Loucy (cell line): Measurements from ENCODE around the gene LENG8.

Source experiments
- H2AFZ ChIP-seq: fragments of 200-600 bp; sonication (generic); 2 replicates; pipeline ENCODE4 v1.6.0; 2016; ENCODE audit warnings: antibody characterized with exemption, mild to moderate bottlenecking, low read length, moderate library complexity
- H3F3A ChIP-seq: fragments of 200-600 bp; 2 replicates; pipeline ENCODE4 v1.6.0; 2016; ENCODE audit warnings: antibody characterized with exemption, low read depth, mild to moderate bottlenecking
- H3K27me3 ChIP-seq: fragments of 200-600 bp; sonication (generic); 2 replicates; pipeline ENCODE4 v1.6.1; 2014; ENCODE audit warnings: low read length, mild to moderate bottlenecking; ENCODE audit not compliant: insufficient read depth, poor library complexity, severe bottlenecking
- H3K36me3 ChIP-seq: fragments of 200-600 bp; sonication (generic); 2 replicates; pipeline ENCODE4 v1.6.1; 2016; ENCODE audit warnings: low read length; ENCODE audit not compliant: insufficient read depth
- H3K4me1 ChIP-seq: fragments of 200-600 bp; sonication (generic); 2 replicates; pipeline ENCODE4 v1.5.1; 2014; ENCODE audit warnings: low read length, mild to moderate bottlenecking; ENCODE audit not compliant: insufficient read depth, poor library complexity, severe bottlenecking
- H3K4me2 ChIP-seq: fragments of 200-600 bp; sonication (generic); 2 replicates; pipeline ENCODE4 v1.6.0; 2014; ENCODE audit warnings: antibody characterized with exemption, low read length, low read depth, mild to moderate bottlenecking; ENCODE audit not compliant: poor library complexity, severe bottlenecking
- H3K4me3 ChIP-seq: fragments of 200-600 bp; sonication (generic); 2 replicates; pipeline ENCODE4 v1.5.1; 2014; ENCODE audit warnings: low read length, mild to moderate bottlenecking, mixed read lengths; ENCODE audit not compliant: poor library complexity, severe bottlenecking
- H3K79me2 ChIP-seq: fragments of 200-600 bp; sonication (generic); 2 replicates; pipeline ENCODE4 v1.6.1; 2014; ENCODE audit warnings: low read length; ENCODE audit not compliant: insufficient read depth
- H3K9ac ChIP-seq: fragments of 200-600 bp; sonication (generic); 2 replicates; pipeline ENCODE4 v1.6.0; 2014; ENCODE audit warnings: mild to moderate bottlenecking, low read depth, low read length, moderate library complexity; ENCODE audit not compliant: poor library complexity, severe bottlenecking
- H3K9me2 ChIP-seq: fragments of 200-600 bp; sonication (generic); replicated peaks from 2 replicates; pipeline ENCODE4 v1.6.1; 2016; ENCODE audit warnings: low read depth, low read length, mixed read lengths
- H3K9me3 ChIP-seq: fragments of 200-600 bp; sonication (generic); 2 replicates; pipeline ENCODE4 v1.6.1; 2014; ENCODE audit warnings: mild to moderate bottlenecking, antibody characterized with exemption, low read length, low read depth; ENCODE audit not compliant: insufficient read depth
- H4K20me1 ChIP-seq: fragments of 200-600 bp; sonication (generic); 2 replicates; pipeline ENCODE4 v1.6.0; 2014; ENCODE audit warnings: antibody characterized with exemption, low read length, mild to moderate bottlenecking; ENCODE audit not compliant: insufficient read depth, poor library complexity, severe bottlenecking
- CTCF ChIP-seq: fragments of 200-600 bp; sonication (generic); conservative IDR thresholded peaks from 2 replicates; pipeline ENCODE4 v1.5.1; 2014; ENCODE audit warnings: mild to moderate bottlenecking, antibody characterized with exemption, low read length
- EZH2phosphoT487 ChIP-seq: fragments of 200-600 bp; IDR thresholded peaks from 2 replicates; pipeline ENCODE4 v1.6.1; 2018; ENCODE audit warnings: antibody characterized with exemption, mild to moderate bottlenecking, moderate library complexity, borderline replicate concordance

The LENG8 gene

GRCh38 chr19:54430306-54431254 lies 18.4 kb upstream of the LENG8 start:
- Histone ChIP-seq H4K20me1 (no peaks in the 10 kb centered on the region), H3K4me3 (no peak overlapping the region), H3K9me3 (no peaks in the 10 kb centered on the region), H3F3A (no peaks in the 10 kb centered on the region), H3K79me2 (no peaks in the 10 kb centered on the region), H3K4me1 (no peaks in the 10 kb centered on the region), H3K9me2 (no peaks in the 10 kb centered on the region), H3K36me3 (no peaks in the 10 kb centered on the region), H3K4me2 (no peak overlapping the region), H3K27me3 (no peaks in the 10 kb centered on the region), H3K9ac (no peak overlapping the region), H2AFZ (no peak overlapping the region)
- TF ChIP-seq EZH2phosphoT487 (no peak), CTCF (no peak)

- no peak overlapping the region for H3K4me3 ChIP-seq
- H3K79me2 ChIP-seq: no peaks in the 10 kb centered on the region
- no peaks in the 10 kb centered on the region for H3K27me3 ChIP-seq
These were observed 17.7 kb upstream of the LENG8 start for GRCh38 chr19:54431255-54431838.

GRCh38 chr19:54432144-54432738 lies 16.8 kb upstream of the LENG8 start:
- H3K79me2 ChIP-seq: no peaks in the 10 kb centered on the region
- no peak overlapping the region for H3K4me2 ChIP-seq
- no peak for TF ChIP-seq CTCF
- TF ChIP-seq EZH2phosphoT487: no peak
- H2AFZ ChIP-seq: no peak overlapping the region
- no peak overlapping the region for H3K9ac ChIP-seq
- H3F3A ChIP-seq: no peaks in the 10 kb centered on the region
- no peak overlapping the region for H3K4me3 ChIP-seq
- H3K9me2 ChIP-seq: no peaks in the 10 kb centered on the region
- H4K20me1 ChIP-seq: no peaks in the 10 kb centered on the region
- no peaks in the 10 kb centered on the region for H3K9me3 ChIP-seq
- H3K27me3 ChIP-seq: no peaks in the 10 kb centered on the region
- H3K36me3 ChIP-seq: no peaks in the 10 kb centered on the region
- H3K4me1 ChIP-seq: no peaks in the 10 kb centered on the region

More at GRCh38 chr19:54431255-54431838, 17.7 kb upstream of the LENG8 start:
- no peaks in the 10 kb centered on the region for H3K9me2 ChIP-seq
- no peak overlapping the region for H3K9ac ChIP-seq
- H3K9me3 ChIP-seq: no peaks in the 10 kb centered on the region
- no peaks in the 10 kb centered on the region for H3K4me1 ChIP-seq
- H3K36me3 ChIP-seq: no peaks in the 10 kb centered on the region
- TF ChIP-seq EZH2phosphoT487 (no peak), CTCF (no peak)
- H2AFZ ChIP-seq: no peak overlapping the region
- no peak overlapping the region for H3K4me2 ChIP-seq
- no peaks in the 10 kb centered on the region for H4K20me1 ChIP-seq
- H3F3A ChIP-seq: no peaks in the 10 kb centered on the region
